ENCODE results near the gene ABCC1. TPM values are rescaled to one million over a fixed set of nuclear protein-coding genes. Genes with fewer than 3 reads are reported as not detected.

Gene ABCC1
- total RNA-seq, 4 donors from 2014 or later: 19.3 to 43.7 (median 26.2) TPM

DNA sequence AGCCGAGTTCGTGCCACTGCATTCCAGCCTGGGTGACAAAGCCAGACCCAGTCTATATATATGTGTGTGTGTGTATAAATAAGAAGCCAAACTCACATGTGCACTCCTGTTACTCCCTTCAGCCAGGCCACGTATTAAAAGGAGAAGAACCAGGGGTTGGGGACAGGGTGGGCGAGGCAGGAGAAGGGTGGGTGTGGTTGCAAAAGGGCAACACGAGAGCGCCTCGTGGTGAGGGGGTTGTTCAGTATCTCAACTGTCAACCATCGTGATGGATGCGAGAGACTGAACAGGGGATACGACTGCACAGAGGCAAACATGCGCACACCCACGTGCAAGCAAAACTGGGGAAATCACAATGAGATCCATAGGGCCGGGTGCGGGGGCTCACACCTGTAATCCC is 219.0 kb downstream of the ABCC1 start:
- no peak for DNase-seq
- intact Hi-C loops (cut with DNase I; ENCODE audit: low total_unique reads): no loop called here
- TF ChIP-seq POLR2A (IDR thresholded peaks at IDR 0.05): no peak
- TF ChIP-seq, protein P1, sequence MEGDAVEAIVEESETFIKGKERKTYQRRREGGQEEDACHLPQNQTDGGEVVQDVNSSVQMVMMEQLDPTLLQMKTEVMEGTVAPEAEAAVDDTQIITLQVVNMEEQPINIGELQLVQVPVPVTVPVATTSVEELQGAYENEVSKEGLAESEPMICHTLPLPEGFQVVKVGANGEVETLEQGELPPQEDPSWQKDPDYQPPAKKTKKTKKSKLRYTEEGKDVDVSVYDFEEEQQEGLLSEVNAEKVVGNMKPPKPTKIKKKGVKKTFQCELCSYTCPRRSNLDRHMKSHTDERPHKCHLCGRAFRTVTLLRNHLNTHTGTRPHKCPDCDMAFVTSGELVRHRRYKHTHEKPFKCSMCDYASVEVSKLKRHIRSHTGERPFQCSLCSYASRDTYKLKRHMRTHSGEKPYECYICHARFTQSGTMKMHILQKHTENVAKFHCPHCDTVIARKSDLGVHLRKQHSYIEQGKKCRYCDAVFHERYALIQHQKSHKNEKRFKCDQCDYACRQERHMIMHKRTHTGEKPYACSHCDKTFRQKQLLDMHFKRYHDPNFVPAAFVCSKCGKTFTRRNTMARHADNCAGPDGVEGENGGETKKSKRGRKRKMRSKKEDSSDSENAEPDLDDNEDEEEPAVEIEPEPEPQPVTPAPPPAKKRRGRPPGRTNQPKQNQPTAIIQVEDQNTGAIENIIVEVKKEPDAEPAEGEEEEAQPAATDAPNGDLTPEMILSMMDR (IDR thresholded peaks at IDR 0.05 in 4 of 5, conservative IDR thresholded peaks at IDR 0.05 in 1 of 5): no peak

DNA sequence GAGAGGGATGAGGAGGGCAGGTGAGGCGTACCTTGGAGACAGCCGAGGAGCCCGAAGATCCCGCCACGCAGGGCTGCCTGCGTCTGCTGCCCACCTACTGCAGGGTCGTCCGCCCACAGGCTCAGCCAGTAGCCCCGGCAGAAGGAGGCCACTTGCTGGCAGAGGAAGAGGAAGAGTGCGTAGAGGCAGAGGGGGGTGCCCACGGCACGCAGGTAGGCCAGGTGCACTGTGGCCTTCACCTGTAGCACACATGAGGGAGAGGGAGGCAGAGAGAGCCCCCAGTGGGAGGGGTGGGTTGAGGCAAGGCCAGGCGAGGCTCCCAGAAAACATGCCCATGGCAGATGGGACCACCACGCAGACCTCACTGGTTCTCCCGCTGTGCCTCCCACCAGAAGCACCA is 220.2 kb downstream of the ABCC1 start:
- Histone ChIP-seq H3K4me3 (no peak overlapping the region), H3K27me3 (no peaks in the 10 kb centered on the region), H3K9me3 (no peaks in the 10 kb centered on the region), H3K27ac (no peak overlapping the region), H3K36me3 (no peaks in the 10 kb centered on the region), H3K4me1 (no peaks in the 10 kb centered on the region)
- intact Hi-C loops (cut with DNase I; ENCODE audit: low total_unique reads): no loop called here
- DNase-seq (no peak), ATAC-seq (no peak)
- in situ Hi-C loops (cut with MboI; ENCODE audit: low sequenced_read_pairs in 4 of 4): no loop called here
- no peak for TF ChIP-seq POLR2A (IDR thresholded peaks at IDR 0.05)
- TF ChIP-seq, protein P1 (IDR thresholded peaks at IDR 0.05 in 4 of 5, conservative IDR thresholded peaks at IDR 0.05 in 1 of 5): no peak

More for the DNA sequence above, 219.0 kb downstream of the ABCC1 start:
- no peaks in the 10 kb centered on the region for H3K36me3 ChIP-seq
- H3K4me1 ChIP-seq: no peaks in the 10 kb centered on the region
- ATAC-seq: no peak
- H3K4me3 ChIP-seq: no peak overlapping the region
- no peaks in the 10 kb centered on the region for H3K9me3 ChIP-seq
- H3K27me3 ChIP-seq: no peaks in the 10 kb centered on the region
- H3K27ac ChIP-seq: no peak overlapping the region
- in situ Hi-C loops (cut with MboI; ENCODE audit: low sequenced_read_pairs in 4 of 4): no loop called here

DNA sequence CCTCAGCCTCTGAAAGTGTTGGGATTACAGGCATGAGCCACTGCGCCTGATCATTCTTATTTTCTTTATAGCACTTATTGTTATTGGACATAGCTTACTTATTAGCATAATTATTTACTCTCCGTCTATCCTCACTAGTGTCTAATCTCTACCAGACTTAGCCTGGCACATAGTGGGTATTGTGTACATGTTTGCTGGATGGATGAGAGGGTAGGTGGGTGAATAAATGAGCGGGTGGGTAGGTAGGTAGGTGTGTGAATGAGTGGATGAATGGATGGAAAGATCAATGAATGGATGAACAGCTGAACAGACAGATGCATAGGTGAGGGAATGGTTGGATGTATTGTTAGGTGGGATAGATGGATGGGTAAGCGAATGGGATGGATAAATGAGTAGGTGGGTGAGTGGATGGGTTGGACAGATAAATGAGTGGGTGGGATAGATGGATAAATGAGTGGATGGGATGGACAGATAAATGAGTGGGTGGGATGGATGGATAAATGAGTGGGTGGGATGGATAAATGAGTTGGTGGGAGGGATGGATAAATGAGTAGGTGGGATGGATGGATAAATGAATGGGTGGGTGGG is 222.0 kb downstream of the ABCC1 start:
- Histone ChIP-seq H3K4me1 (no peaks in the 10 kb centered on the region), H3K9me3 (no peaks in the 10 kb centered on the region), H3K4me3 (no peak overlapping the region), H3K27me3 (no peaks in the 10 kb centered on the region), H3K36me3 (no peaks in the 10 kb centered on the region), H3K27ac (no peak overlapping the region)
- in situ Hi-C loops (cut with MboI; ENCODE audit: low sequenced_read_pairs in 4 of 4): no loop called here
- no peak for ATAC-seq
- DNase-seq: no peak
- intact Hi-C loops (cut with DNase I; ENCODE audit: low total_unique reads): no loop called here
- TF ChIP-seq, protein P1 (IDR thresholded peaks at IDR 0.05 in 4 of 5, conservative IDR thresholded peaks at IDR 0.05 in 1 of 5): no peak
- no peak for TF ChIP-seq POLR2A (IDR thresholded peaks at IDR 0.05)

DNA sequence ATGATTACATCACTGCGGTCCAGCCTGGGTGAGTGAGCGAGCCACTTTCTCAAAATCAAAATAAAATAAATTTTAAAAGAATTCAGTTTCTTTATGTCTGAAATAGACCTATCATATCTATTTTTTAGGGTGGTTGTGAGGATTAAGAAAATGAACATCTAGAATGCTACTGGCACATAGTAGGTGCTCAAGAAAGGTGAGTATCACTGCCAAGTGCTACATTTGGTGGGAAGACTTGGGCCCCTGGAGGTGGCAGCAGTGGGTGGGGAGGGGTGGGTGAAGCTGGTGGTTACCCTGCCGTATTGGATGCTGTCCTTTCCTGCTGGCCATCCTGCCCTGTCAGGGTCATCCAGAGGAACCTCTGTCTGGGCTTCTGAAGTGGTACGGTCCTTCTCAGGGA is 223.6 kb downstream of the ABCC1 start:
- no peaks in the 10 kb centered on the region for H3K4me1 ChIP-seq
- ATAC-seq (no peak), DNase-seq (no peak)
- in situ Hi-C loops (cut with MboI; ENCODE audit: low sequenced_read_pairs in 4 of 4): no loop called here
- H3K36me3 ChIP-seq: no peaks in the 10 kb centered on the region
- no peaks in the 10 kb centered on the region for H3K27me3 ChIP-seq
- no peak overlapping the region for H3K27ac ChIP-seq
- intact Hi-C loops (cut with DNase I; ENCODE audit: low total_unique reads): no loop called here
- H3K9me3 ChIP-seq: no peaks in the 10 kb centered on the region
- H3K4me3 ChIP-seq: no peak overlapping the region
- no peak for TF ChIP-seq POLR2A (IDR thresholded peaks at IDR 0.05)
- TF ChIP-seq, protein P1 (IDR thresholded peaks at IDR 0.05 in 4 of 5, conservative IDR thresholded peaks at IDR 0.05 in 1 of 5): no peak

DNA sequence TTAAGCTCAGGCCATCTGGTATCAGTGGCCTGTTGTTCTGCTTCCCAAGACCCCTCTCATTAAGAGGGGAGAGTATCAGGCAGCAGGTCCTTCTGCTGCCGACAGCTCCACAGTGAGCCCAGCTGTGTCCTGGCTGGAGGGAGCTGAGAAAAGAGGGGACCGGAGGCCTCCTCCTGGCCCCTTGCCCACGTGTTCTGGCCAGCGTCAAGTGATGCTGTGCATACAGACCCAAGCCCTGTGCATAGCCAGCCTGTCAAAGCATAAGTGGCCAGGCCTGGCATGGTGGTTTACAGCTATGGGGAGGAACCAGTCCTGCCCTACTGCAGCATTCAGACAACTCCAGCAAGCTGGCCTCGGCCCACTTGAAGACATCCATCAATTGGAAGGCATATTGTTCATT is 225.9 kb downstream of the ABCC1 start:
- in situ Hi-C loops (cut with MboI; ENCODE audit: low sequenced_read_pairs in 4 of 4) (no loop called here), intact Hi-C loops (cut with DNase I; ENCODE audit: low total_unique reads) (no loop called here)
- Histone ChIP-seq H3K27me3 (no peaks in the 10 kb centered on the region), H3K9me3 (no peaks in the 10 kb centered on the region), H3K4me3 (no peak overlapping the region), H3K4me1 (no peaks in the 10 kb centered on the region), H3K27ac (no peak overlapping the region), H3K36me3 (peaks cover 0 to 4% of the 10 kb centered on the region in 2 donors)
- DNase-seq (no peak), ATAC-seq (peak in 1 of 2 donors; percentile 18)
- TF ChIP-seq POLR2A (IDR thresholded peaks at IDR 0.05): no peak
